A172 (cell line): ENCODE results near the gene SLC9A3. TPM values are rescaled to one million over a fixed set of nuclear protein-coding genes. Genes with fewer than 3 reads are reported as not detected.

Experiments
- DNase-seq: peaks from one replicate; pipeline ENCODE4 v3.0.0-alpha.2; 2015; ENCODE audit warnings: low spot score
- total RNA-seq: library from RNA; depleted of rRNA; stranded (reverse); fragments of >200 nt; shearing (Covaris generic); gene quantifications from 2 replicates; pipeline ENCODE4 v1.2.3, GENCODE V29; 2014

SLC9A3 gene
- total RNA-seq, 1 experiment from 2014 or later, result 4.7 TPM

- DNase-seq, result no peak
These were observed 30.9 kb upstream of the SLC9A3 start for GRCh38 chr5:555058-555623.

GRCh38 chr5:554284-554988 is 30.2 kb upstream of the SLC9A3 start:
- DNase-seq, result no peak

GRCh38 chr5:553874-554273 is 29.6 kb upstream of the SLC9A3 start:
- DNase-seq, result peak; percentile 18

GRCh38 chr5:551406-551805 is 27.2 kb upstream of the SLC9A3 start:
- DNase-seq, result no peak

GRCh38 chr5:549229-549628 is 25.0 kb upstream of the SLC9A3 start:
- no peak for DNase-seq

- DNase-seq, result peak; percentile 55
These were observed 24.0 kb upstream of the SLC9A3 start for GRCh38 chr5:548256-548655.

GRCh38 chr5:547086-547924 is 23.1 kb upstream of the SLC9A3 start:
- DNase-seq, result no peak

GRCh38 chr5:546376-546908 is 22.2 kb upstream of the SLC9A3 start:
- no peak for DNase-seq

- no peak for DNase-seq
These were observed 21.6 kb upstream of the SLC9A3 start for GRCh38 chr5:545641-546375.

GRCh38 chr5:544675-545355 is 20.6 kb upstream of the SLC9A3 start:
- no peak for DNase-seq

GRCh38 chr5:543755-544674 is 19.8 kb upstream of the SLC9A3 start:
- no peak for DNase-seq

GRCh38 chr5:543351-543750 is 19.1 kb upstream of the SLC9A3 start:
- no peak for DNase-seq

- DNase-seq, result no peak
These were observed 18.4 kb upstream of the SLC9A3 start for GRCh38 chr5:542319-543311.

- DNase-seq, result no peak
These were observed 17.5 kb upstream of the SLC9A3 start for GRCh38 chr5:541539-542318.

GRCh38 chr5:540906-541538 is 16.8 kb upstream of the SLC9A3 start:
- DNase-seq, result no peak

GRCh38 chr5:540071-540905 is 16.0 kb upstream of the SLC9A3 start:
- no peak for DNase-seq
